Spleen (tissue), 11 donors: ENCODE results near the gene PARVB. TPM values are rescaled to one million over a fixed set of nuclear protein-coding genes. Genes with fewer than 3 reads are reported as not detected.

Experiments used
- DNase-seq: peaks from one replicate; pipeline ENCODE4 v3.0.0-alpha.2; 2020
- H3K27ac ChIP-seq, 8 donors: fragments of 200-600 bp; sonication (generic) in 7 of 8; 1 replicate in 4 of 8; 2 replicates in 4 of 8; pipeline versions ENCODE4 v1.5.0 to v1.8.0; 2016 to 2021; ENCODE audit warnings: inconsistent platforms in 4 of 8, mild to moderate bottlenecking in 4 of 8, moderate library complexity in 1 of 8
- H3K27me3 ChIP-seq, 7 donors: fragments of 200-600 bp; sonication (generic) in 6 of 7; replicated peaks in 1 of 7; 1 replicate in 4 of 7; 2 replicates in 3 of 7; pipeline versions ENCODE4 v1.5.0 to v1.8.0; 2016 to 2021; ENCODE audit warnings: inconsistent platforms in 3 of 7, mild to moderate bottlenecking in 1 of 7
- H3K36me3 ChIP-seq, 6 donors: fragments of 200-600 bp; sonication (generic) in 5 of 6; 1 replicate in 4 of 6; 2 replicates in 2 of 6; pipeline versions ENCODE4 v1.5.0 to v1.8.0; 2016 to 2021; ENCODE audit warnings: inconsistent platforms in 2 of 6
- H3K4me1 ChIP-seq, 6 donors: fragments of 200-600 bp; sonication (generic) in 5 of 6; 1 replicate in 3 of 6; 2 replicates in 3 of 6; pipeline versions ENCODE4 v1.5.0 to v1.8.0; 2016 to 2021; ENCODE audit warnings: inconsistent platforms in 3 of 6
- H3K4me3 ChIP-seq, 8 donors: fragments of 200-600 bp; sonication (generic) in 7 of 8; 1 replicate in 4 of 8; 2 replicates in 4 of 8; pipeline versions ENCODE4 v1.5.0 to v1.8.0; 2016 to 2021; ENCODE audit warnings: inconsistent platforms in 4 of 8, mild to moderate bottlenecking in 4 of 8, moderate library complexity in 2 of 8
- H3K9me3 ChIP-seq, 8 donors: fragments of 200-600 bp; sonication (generic) in 7 of 8; 1 replicate in 4 of 8; 2 replicates in 4 of 8; pipeline versions ENCODE4 v1.5.0 to v1.8.0; 2016 to 2021; ENCODE audit warnings: inconsistent platforms in 4 of 8
- CTCF ChIP-seq, 11 experiments: fragments of 200-600 bp in 7 of 11; fragments of 450-650 bp in 4 of 11; sonication (generic) in 4 of 11; IDR thresholded peaks in 8 of 11; conservative IDR thresholded peaks in 3 of 11; 1 replicate in 7 of 11; 2 replicates in 4 of 11; pipeline versions ENCODE4 v1.4.0 to v1.8.0; 2016 to 2021; ENCODE audit warnings: antibody characterized with exemption in 11 of 11, inconsistent platforms in 4 of 11, mild to moderate bottlenecking in 1 of 11
- POLR2A ChIP-seq, 3 donors: fragments of 450-650 bp; IDR thresholded peaks; one replicate each; pipeline ENCODE4 v1.5.1; 2017; ENCODE audit warnings: antibody characterized with exemption in 3 of 3, mild to moderate bottlenecking in 1 of 3
- POLR2AphosphoS5 ChIP-seq, 3 donors: sonication (generic); formaldehyde crosslinking; IDR thresholded peaks; one replicate each; pipeline ENCODE4 v1.5.1; 2017; ENCODE audit warnings: antibody characterized with exemption in 3 of 3
- WGBS, 5 donors: extraction: QIAGEN DNeasy Blood & Tissue Kit in 3 of 5; methylation state at CpG; one replicate each; pipeline versions ENCODE4 v1.1.5 to v1.1.7; 2013 to 2018; 5-methylcytosine and 5-hydroxymethylcytosine counted together
- intact Hi-C: fragments of 100-400 bp; cut with DNase I; formaldehyde crosslinking; loops from one replicate; pipeline ENCODE4 v1.15.0; 2023; ENCODE audit warnings: low total_unique reads
- polyA plus RNA-seq, 3 donors: library from polyadenylated mRNA; stranded (reverse); fragments of 200-250 nt; gene quantifications; one replicate each; pipeline ENCODE4 v1.2.1, GENCODE V29; 2013
- total RNA-seq, 7 donors: library from RNA; depleted of rRNA in 3 of 7; stranded (reverse); fragments of >200 nt in 3 of 7; fragmentation: NEBNext Ultra II Directional in 4 of 7; extraction: Animal tissue kit (Norgen Biotek cat#: 25700) in 4 of 7; gene quantifications; one replicate each; pipeline versions ENCODE4 v1.1.0 to v1.2.1, GENCODE V29; 2016 to 2021
- donor health status: healthy with polysubstance abuse.
- donor health status: DM: no; HTN: no; CAD: no; lungs with moderate emphysema.
- donor health status: DM: no; HTN: no; CAD: no.
- donor health status: Bipolar disorder and iron deficiency.
- donor health status: healthy.
- donor health status: DM: no; HTN: no; CAD: no.
- donor health status: DM: yes; HTN: yes; CAD: no.

The PARVB gene
- total and polyA plus RNA-seq, 10 donors = 24.0 to 61.9 (median 46.5) TPM

- intact Hi-C loops = no loop called here
- WGBS, 5 donors = 78 to 91% (median 86%) methylated on average over 12 to 21 of the region's 21 CpGs
- Histone ChIP-seq H3K36me3 (no peaks in the 10 kb centered on the region), H3K27ac (no peak overlapping the region), H3K9me3 (peaks cover 0 to 23% (median 11%) of the 10 kb centered on the region in 8 donors), H3K4me1 (no peaks in the 10 kb centered on the region), H3K4me3 (no peak overlapping the region), H3K27me3 (peaks cover 0 to 10% (median 0%) of the 10 kb centered on the region in 7 donors)
- TF ChIP-seq POLR2AphosphoS5 (IDR thresholded peaks at IDR 0.05) (no peak), POLR2A (IDR thresholded peaks at IDR 0.05) (no peak), CTCF (IDR thresholded peaks at IDR 0.05 in 8 of 11, conservative IDR thresholded peaks at IDR 0.05 in 3 of 11) (no peak)
- DNase-seq = no peak
Observed at GRCh38 chr22:44219101-44219870, 195.2 kb downstream of the PARVB start.

GRCh38 chr22:44220727-44221680 lies 196.9 kb downstream of the PARVB start:
- H3K9me3 ChIP-seq = peaks cover 0 to 8% (median 0%) of the 10 kb centered on the region in 8 donors
- TF ChIP-seq POLR2A (IDR thresholded peaks at IDR 0.05) = no peak
- no peak for TF ChIP-seq POLR2AphosphoS5 (IDR thresholded peaks at IDR 0.05)
- TF ChIP-seq CTCF (IDR thresholded peaks at IDR 0.05 in 8 of 11, conservative IDR thresholded peaks at IDR 0.05 in 3 of 11) = no peak
- WGBS, 5 donors = 80 to 86% (median 84%) methylated on average over 20 to 23 of the region's 23 CpGs
- H3K27me3 ChIP-seq = peaks cover 0 to 28% (median 0%) of the 10 kb centered on the region in 7 donors
- intact Hi-C loops = no loop called here
- no peaks in the 10 kb centered on the region for H3K36me3 ChIP-seq
- H3K27ac ChIP-seq = no peak overlapping the region
- no peak for DNase-seq
- H3K4me1 ChIP-seq = no peaks in the 10 kb centered on the region
- H3K4me3 ChIP-seq = no peak overlapping the region

- intact Hi-C loops = no loop called here
- 85 to 97% (median 87%) methylated on average over 10 to 11 of the region's 11 CpGs for WGBS, 5 donors
Observed at GRCh38 chr22:44221710-44222475, 197.8 kb downstream of the PARVB start.

More at GRCh38 chr22:44221710-44222475, 197.8 kb downstream of the PARVB start:
- no peak overlapping the region for H3K27ac ChIP-seq
- H3K27me3 ChIP-seq = peaks cover 0 to 34% (median 0%) of the 10 kb centered on the region in 7 donors
- H3K36me3 ChIP-seq = no peaks in the 10 kb centered on the region
- peaks cover 0 to 10% (median 0%) of the 10 kb centered on the region in 8 donors for H3K9me3 ChIP-seq
- no peak for DNase-seq
- no peak overlapping the region for H3K4me3 ChIP-seq
- H3K4me1 ChIP-seq = no peaks in the 10 kb centered on the region
- TF ChIP-seq POLR2A (IDR thresholded peaks at IDR 0.05) = no peak
- no peak for TF ChIP-seq POLR2AphosphoS5 (IDR thresholded peaks at IDR 0.05)

Other genes with a start within 250 kb of the PARVB start
- 1 to 10 TPM in 4 of 7 donors, under 1 TPM in 3; 0.44 to 2.8 (median 1.2) TPM for gene EFCAB6, start 212.0 kb upstream of the PARVB start, total RNA-seq
- gene EFCAB6, start 212.0 kb upstream of the PARVB start, polyA plus RNA-seq = under 1 TPM; 0.07 to 0.19 (median 0.14) TPM
- 1 to 10 TPM in 6 of 7 donors, under 1 TPM in 1; 0.70 to 5.1 (median 2.6) TPM for gene SULT4A1, start 161.8 kb upstream of the PARVB start, total RNA-seq
- 1 to 10 TPM in 1 of 3 donors, under 1 TPM in 2; 0.35 to 1.3 (median 0.46) TPM for gene SULT4A1, start 161.8 kb upstream of the PARVB start, polyA plus RNA-seq
- gene PNPLA5, start 132.3 kb upstream of the PARVB start, total RNA-seq = not detected
- not detected for gene PNPLA5, start 132.3 kb upstream of the PARVB start, polyA plus RNA-seq
- gene PNPLA3, start 100.5 kb upstream of the PARVB start, total RNA-seq = 1 to 10 TPM in 6 of 7 donors, not detected in 1; 1.2 to 2.7 (median 1.8) TPM
- under 1 TPM in 2 of 3 donors, not detected in 1; 0.21 to 0.32 TPM for gene PNPLA3, start 100.5 kb upstream of the PARVB start, polyA plus RNA-seq
- gene SAMM50, start 68.9 kb upstream of the PARVB start, total RNA-seq = 10 to 100 TPM; 25.1 to 35.5 (median 32.0) TPM
- gene SAMM50, start 68.9 kb upstream of the PARVB start, polyA plus RNA-seq = 10 to 100 TPM; 17.8 to 23.7 (median 23.6) TPM
- gene PARVG, start 156.6 kb downstream of the PARVB start, total RNA-seq = 100 to 1,000 TPM; 129 to 226 (median 142) TPM
- 100 to 1,000 TPM; 118 to 214 (median 204) TPM for gene PARVG, start 156.6 kb downstream of the PARVB start, polyA plus RNA-seq